Mucosa of stomach (tissue), 1 donor: ENCODE results near the gene INO80.
"Not testable (repeated sequence)": the region's sequence is repeated elsewhere in the genome, so short reads cannot be mapped to it uniquely, and the experiment has no call there.

Source experiments
- H3K27me3 ChIP-seq: one replicate; pipeline ENCODE4 v1.7.0; 2013; ENCODE audit warnings: mild to moderate bottlenecking, low read length; ENCODE audit not compliant: control insufficient read depth, insufficient read depth
- H3K36me3 ChIP-seq: one replicate; pipeline ENCODE4 v1.7.0; 2013; ENCODE audit warnings: low read length; ENCODE audit not compliant: control insufficient read depth, insufficient read depth
- H3K4me1 ChIP-seq: one replicate; pipeline ENCODE4 v1.7.0; 2013; ENCODE audit warnings: mild to moderate bottlenecking, low read length; ENCODE audit not compliant: control insufficient read depth, insufficient read depth
- H3K4me3 ChIP-seq: one replicate; pipeline ENCODE4 v1.7.0; 2013; ENCODE audit warnings: low read length
- H3K9ac ChIP-seq: one replicate; pipeline ENCODE4 v1.7.0; 2013; ENCODE audit warnings: mild to moderate bottlenecking, low read length, moderate library complexity
- H3K9me3 ChIP-seq: one replicate; pipeline ENCODE4 v1.7.0; 2013; ENCODE audit warnings: mild to moderate bottlenecking, low read length, moderate library complexity; ENCODE audit not compliant: control insufficient read depth
- donor health status: Pancreatic carcinoma.

The INO80 gene

GRCh38 chr15:40957041-40957555 lies 159.0 kb downstream of the INO80 start:
- Histone ChIP-seq H3K27me3 (no peaks in the 10 kb centered on the region), H3K9me3 (no peaks in the 10 kb centered on the region), H3K36me3 (no peaks in the 10 kb centered on the region), H3K4me1 (peaks cover 30% of the 10 kb centered on the region), H3K4me3 (no peak overlapping the region), H3K9ac (no peak overlapping the region)

- Histone ChIP-seq H3K4me3 (no peak overlapping the region), H3K9ac (no peak overlapping the region), H3K9me3 (no peaks in the 10 kb centered on the region), H3K4me1 (peaks cover 31% of the 10 kb centered on the region), H3K36me3 (no peaks in the 10 kb centered on the region), H3K27me3 (no peaks in the 10 kb centered on the region)
These were observed 159.5 kb downstream of the INO80 start for GRCh38 chr15:40956541-40956982.

- Histone ChIP-seq H3K9me3 (no peaks in the 10 kb centered on the region), H3K4me3 (no peak overlapping the region), H3K27me3 (no peaks in the 10 kb centered on the region), H3K36me3 (no peaks in the 10 kb centered on the region), H3K4me1 (peaks cover 28% of the 10 kb centered on the region), H3K9ac (no peak overlapping the region)
These were observed 160.0 kb downstream of the INO80 start for GRCh38 chr15:40955930-40956540.

DNA sequence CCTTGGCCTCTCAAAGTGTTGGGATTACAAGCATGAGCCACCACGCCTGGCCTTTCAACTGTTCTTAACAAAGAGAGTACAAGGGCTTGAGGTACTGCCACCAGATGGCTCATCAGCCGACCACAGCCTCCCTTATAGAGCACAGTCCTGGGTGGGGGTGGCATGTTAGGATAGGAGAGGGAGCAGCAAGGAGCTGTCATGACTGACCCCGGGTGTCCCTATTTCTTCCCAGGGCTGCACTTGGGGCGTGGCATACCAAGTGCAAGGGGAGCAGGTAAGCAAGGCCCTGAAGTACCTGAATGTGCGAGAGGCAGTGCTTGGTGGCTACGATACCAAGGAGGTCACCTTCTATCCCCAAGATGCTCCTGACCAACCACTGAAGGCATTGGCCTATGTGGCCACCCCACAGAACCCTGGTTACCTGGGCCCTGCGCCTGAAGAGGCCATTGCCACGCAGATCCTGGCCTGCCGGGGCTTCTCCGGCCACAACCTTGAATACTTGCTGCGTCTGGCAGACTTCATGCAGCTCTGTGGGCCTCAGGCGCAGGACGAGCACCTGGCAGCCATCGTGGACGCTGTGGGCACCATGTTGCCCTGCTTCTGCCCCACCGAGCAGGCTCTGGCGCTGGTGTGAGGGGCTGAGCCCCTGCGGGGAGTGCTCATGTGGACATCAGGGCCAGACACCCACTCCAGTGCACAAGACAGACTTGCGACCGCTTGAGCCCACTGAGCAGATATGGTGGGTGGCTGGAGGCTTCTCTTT lies 160.8 kb downstream of the INO80 start:
- Histone ChIP-seq H3K9me3 (no peaks in the 10 kb centered on the region), H3K4me1 (peaks cover 21% of the 10 kb centered on the region), H3K27me3 (no peaks in the 10 kb centered on the region), H3K9ac (no peak overlapping the region), H3K36me3 (no peaks in the 10 kb centered on the region), H3K4me3 (no peak overlapping the region)

GRCh38 chr15:40954158-40954848 lies 161.8 kb downstream of the INO80 start:
- Histone ChIP-seq H3K4me3 (peak overlapping the region; percentile 76), H3K9ac (peak overlapping the region; percentile 84), H3K4me1 (peaks cover 24% of the 10 kb centered on the region)
- H3K9me3 ChIP-seq, H3K36me3 ChIP-seq, H3K27me3 ChIP-seq: not testable (repeated sequence)

DNA sequence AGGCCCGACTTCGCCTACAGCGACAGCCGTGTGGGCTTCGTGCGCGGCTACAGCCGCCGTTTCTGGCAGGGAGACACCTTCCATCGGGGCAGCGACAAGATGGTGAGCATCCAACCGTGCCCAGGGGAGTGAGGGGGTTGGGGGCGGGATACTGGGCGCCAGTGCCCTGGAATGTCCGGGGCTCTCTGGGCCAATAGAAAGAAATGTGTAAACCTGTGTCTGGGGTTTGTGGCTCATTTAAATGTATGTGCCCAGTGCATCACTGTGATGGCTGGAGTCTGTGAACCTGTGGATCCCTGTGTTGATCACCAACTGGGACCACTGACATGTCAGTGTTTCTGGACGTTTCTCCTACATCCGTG lies 162.4 kb downstream of the INO80 start:
- H3K9ac ChIP-seq: peak overlapping the region; percentile 84
- H3K36me3 ChIP-seq: no peaks in the 10 kb centered on the region
- H3K4me1 ChIP-seq: peaks cover 28% of the 10 kb centered on the region
- H3K27me3 ChIP-seq: no peaks in the 10 kb centered on the region
- no peaks in the 10 kb centered on the region for H3K9me3 ChIP-seq
- peak overlapping the region; percentile 76 for H3K4me3 ChIP-seq

GRCh38 chr15:40952901-40953712 lies 163.0 kb downstream of the INO80 start, which contains the start of gene CHAC1:
TSS of gene CHAC1 (plus strand) at chr15:40953471. CDS start at chr15:40953584, 113 bp downstream.
- Histone ChIP-seq H3K27me3 (no peaks in the 10 kb centered on the region), H3K9me3 (no peaks in the 10 kb centered on the region), H3K9ac (peak within 1 kb of the TSS; percentile 84), H3K4me3 (peak within 1 kb of the TSS; percentile 76), H3K4me1 (peaks cover 26% of the 10 kb centered on the region), H3K36me3 (no peaks in the 10 kb centered on the region)

GRCh38 chr15:40952301-40952900 lies 163.7 kb downstream of the INO80 start:
- H3K4me3 ChIP-seq: peak overlapping the region; percentile 76
- no peaks in the 10 kb centered on the region for H3K27me3 ChIP-seq
- H3K9ac ChIP-seq: peak overlapping the region; percentile 84
- no peaks in the 10 kb centered on the region for H3K9me3 ChIP-seq
- H3K36me3 ChIP-seq: no peaks in the 10 kb centered on the region
- peaks cover 19% of the 10 kb centered on the region for H3K4me1 ChIP-seq

DNA sequence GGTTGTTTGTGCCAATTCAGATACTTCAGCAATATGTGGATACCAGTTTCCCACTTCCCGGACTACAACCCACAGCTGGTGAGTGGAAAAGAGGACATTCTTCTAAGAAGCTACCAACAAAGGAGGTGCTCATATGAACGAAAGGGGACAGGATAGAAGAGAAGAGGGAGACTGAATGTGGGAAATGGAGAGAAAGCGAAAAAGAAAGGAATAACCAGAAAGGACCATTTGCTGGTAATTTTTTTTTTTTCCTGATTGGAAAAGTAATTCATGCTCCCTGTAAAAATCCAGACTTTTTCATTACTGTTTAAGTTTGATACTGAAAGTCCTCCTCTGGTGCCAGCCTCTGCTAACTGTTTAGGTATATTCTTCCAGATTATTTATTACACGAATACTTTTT lies 164.3 kb downstream of the INO80 start:
- no peak overlapping the region for H3K4me3 ChIP-seq
- H3K27me3 ChIP-seq: no peaks in the 10 kb centered on the region
- H3K9ac ChIP-seq: no peak overlapping the region
- no peaks in the 10 kb centered on the region for H3K9me3 ChIP-seq
- H3K36me3 ChIP-seq: no peaks in the 10 kb centered on the region
- peaks cover 18% of the 10 kb centered on the region for H3K4me1 ChIP-seq

DNA sequence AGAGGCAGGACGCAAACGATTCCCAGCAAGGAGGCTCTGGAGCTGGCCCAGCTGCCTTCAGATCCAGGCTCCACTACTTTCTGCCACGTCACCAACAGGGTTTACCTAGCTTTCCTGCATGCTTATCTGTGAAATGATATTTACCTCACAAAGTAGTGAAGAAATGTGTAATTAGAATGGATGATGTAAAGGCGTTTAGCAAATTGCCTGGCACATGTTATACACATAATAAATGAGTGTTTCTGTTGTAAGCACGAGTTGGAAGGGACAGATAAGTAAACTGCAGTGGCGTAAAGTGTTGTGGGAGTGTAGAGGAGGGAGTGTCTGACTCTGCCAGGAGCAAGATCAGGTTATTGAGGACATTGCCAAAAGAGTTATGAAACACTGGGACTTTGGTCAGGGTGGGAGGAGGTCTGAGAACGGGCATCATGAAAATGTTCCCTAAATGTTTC lies 166.3 kb downstream of the INO80 start:
- H3K4me1 ChIP-seq: peaks cover 18% of the 10 kb centered on the region
- H3K27me3 ChIP-seq: no peaks in the 10 kb centered on the region
- H3K9me3 ChIP-seq: no peaks in the 10 kb centered on the region
- H3K4me3 ChIP-seq: no peak overlapping the region
- H3K9ac ChIP-seq: peak overlapping the region; percentile 5
- no peaks in the 10 kb centered on the region for H3K36me3 ChIP-seq
